ENCODE measurements around the gene ZKSCAN1.
A peak's percentile ranks its signal among the peaks of the same experiment; 100 is the strongest.

Gene ZKSCAN1

GRCh38 chr7:100040575-100040974 lies 25.2 kb downstream of the ZKSCAN1 start:
- DNase-seq = no peak

DNA sequence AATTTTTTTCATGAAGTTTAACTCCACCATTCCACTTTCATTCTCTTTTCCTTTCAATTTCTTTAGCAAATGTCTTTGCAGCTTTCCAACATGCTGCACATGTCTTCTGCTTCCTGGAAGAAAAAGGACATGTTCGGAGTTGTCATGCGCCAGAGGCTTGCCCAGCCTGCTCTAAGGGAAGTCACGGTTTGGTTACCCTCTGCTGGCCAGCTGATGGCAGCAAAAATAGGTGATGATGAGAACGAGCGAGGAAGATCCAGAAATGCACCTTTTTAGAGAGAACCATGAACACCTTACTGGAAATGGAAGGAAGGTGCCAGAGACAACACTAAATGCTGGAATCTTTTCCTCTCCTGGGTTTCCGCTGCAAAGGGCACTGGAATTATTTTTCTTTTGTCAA lies 29.3 kb downstream of the ZKSCAN1 start:
- DNase-seq = peak; percentile 85

DNA sequence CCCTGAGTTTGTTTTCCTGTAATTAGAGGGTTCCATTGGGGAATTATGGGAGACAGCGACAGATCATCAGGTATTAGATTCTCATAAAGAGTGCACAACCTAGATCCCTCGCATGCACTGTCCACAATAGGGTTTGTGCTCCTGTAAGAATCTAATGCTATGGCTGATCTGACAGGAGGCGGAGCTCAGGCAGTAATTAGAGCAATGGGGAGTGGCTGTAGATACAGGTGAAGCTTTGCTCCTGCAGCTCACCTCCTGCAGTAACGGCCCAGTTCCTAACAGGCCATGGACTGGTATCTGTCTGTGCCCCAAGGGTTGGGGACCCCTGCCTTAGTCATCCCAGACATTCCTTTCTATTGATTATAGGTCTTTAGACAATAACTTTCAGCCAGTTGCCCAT lies 33.3 kb downstream of the ZKSCAN1 start:
- peak; percentile 51 for DNase-seq

- peak; percentile 93 for DNase-seq
Observed at GRCh38 chr7:100049441-100050291, 34.3 kb downstream of the ZKSCAN1 start, which contains the start of gene ZSCAN21. Gene ZSCAN21 (plus strand): TSS chr7:100049774. CDS start chr7:100057007, 7,233 bp downstream.

DNA sequence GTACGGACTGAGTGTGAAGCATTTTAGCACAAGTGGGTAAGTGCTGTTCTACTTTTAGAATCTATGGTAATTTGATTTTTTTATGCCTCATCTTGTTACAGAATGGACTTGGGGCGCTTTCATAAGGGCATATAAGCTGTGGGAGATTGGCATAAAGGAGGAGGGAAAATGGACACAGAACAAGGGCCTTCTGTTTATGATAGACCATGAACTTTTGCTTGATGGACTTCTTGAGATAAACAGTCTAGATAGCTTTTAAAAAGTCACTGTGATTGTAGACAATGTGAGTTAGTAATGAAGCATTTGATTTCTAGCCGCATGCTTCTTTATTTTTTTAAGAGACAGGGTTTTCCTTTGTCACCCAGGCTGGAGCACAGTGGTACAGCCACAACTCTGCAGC lies 36.2 kb downstream of the ZKSCAN1 start:
- DNase-seq = no peak

DNA sequence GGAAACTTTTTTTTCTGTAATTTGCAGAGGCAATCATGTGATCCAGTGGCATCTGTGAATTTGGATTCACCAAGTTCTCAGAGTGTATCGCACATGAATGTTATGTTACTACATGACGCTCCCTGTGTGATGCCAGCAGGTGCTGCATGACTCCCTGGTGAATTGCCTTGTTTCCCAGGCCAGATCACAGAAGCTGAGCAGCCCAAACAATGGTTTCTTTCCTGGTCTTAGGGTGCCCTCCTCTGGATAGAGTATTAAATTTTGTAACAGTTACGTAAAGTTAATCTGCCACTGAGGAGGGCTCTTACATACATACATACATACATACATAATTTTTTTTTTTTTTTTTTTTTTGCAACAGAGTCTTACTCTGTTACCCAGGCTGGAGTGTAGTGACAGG lies 37.8 kb downstream of the ZKSCAN1 start:
- DNase-seq = peak; percentile 91

DNA sequence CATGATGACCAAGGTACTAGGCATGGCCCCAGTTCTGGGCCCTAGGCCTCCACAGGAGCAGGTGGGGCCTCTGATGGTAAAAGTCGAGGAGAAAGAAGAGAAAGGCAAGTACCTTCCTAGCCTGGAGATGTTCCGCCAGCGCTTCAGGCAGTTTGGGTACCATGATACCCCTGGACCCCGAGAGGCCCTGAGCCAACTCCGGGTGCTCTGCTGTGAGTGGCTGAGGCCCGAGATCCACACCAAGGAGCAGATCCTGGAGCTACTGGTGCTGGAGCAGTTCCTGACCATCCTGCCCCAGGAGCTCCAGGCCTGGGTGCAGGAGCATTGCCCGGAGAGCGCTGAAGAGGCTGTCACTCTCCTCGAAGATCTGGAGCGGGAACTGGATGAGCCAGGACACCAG lies 41.6 kb downstream of the ZKSCAN1 start:
- DNase-seq = no peak

GRCh38 chr7:100059251-100059739 lies 43.9 kb downstream of the ZKSCAN1 start:
- no peak for DNase-seq

- no peak for DNase-seq
Observed at GRCh38 chr7:100061518-100062193, 46.3 kb downstream of the ZKSCAN1 start.

- no peak for DNase-seq
Observed at GRCh38 chr7:100063376-100063775, 48.0 kb downstream of the ZKSCAN1 start.

- DNase-seq = no peak
Observed at GRCh38 chr7:100064162-100064561, 48.8 kb downstream of the ZKSCAN1 start.

GRCh38 chr7:100065452-100066186 lies 50.2 kb downstream of the ZKSCAN1 start:
- peak; percentile 46 for DNase-seq

GRCh38 chr7:100066953-100067352 lies 51.6 kb downstream of the ZKSCAN1 start:
- no peak for DNase-seq

- DNase-seq = no peak
Observed at GRCh38 chr7:100069991-100070390, 54.6 kb downstream of the ZKSCAN1 start.

DNA sequence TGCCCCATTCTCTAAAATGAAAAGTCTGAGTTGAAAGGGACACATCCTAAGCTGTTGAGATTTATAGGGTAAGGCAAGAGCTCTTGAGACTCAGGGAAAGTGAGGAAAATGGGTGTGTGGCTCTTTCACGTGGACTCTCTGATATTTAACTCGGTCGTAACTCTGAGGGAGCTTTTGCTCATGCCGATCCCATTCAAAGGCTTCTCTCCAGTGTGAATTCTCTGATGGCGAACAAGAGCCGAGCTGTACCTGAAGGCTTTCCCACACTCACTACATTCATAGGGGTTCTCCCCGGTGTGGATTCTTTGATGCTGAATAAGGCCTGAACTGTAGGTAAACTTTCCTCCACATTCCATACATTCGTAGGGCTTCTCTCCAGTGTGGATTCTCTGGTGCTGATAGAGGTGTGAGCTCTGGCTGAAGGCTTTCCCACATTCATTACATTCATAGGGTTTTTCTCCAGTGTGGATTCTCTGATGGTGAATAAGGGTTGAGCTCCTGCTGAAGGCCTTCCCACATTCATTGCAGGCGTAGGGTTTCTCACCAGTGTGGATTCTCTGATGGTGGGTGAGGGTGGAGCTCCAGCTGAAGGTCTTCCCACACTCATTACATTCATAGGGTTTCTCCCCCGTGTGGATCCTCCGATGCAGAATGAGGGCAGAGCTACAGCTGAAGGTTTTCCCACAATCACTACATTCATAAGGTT lies 55.8 kb downstream of the ZKSCAN1 start:
- no peak for DNase-seq

- no peak for DNase-seq
Observed at GRCh38 chr7:100072462-100072861, 57.1 kb downstream of the ZKSCAN1 start.

GRCh38 chr7:100074841-100075240 lies 59.4 kb downstream of the ZKSCAN1 start:
- no peak for DNase-seq

- DNase-seq = no peak
Observed at GRCh38 chr7:100075418-100075817, 60.0 kb downstream of the ZKSCAN1 start.

GRCh38 chr7:100077205-100077604 lies 61.8 kb downstream of the ZKSCAN1 start:
- no peak for DNase-seq

DNA sequence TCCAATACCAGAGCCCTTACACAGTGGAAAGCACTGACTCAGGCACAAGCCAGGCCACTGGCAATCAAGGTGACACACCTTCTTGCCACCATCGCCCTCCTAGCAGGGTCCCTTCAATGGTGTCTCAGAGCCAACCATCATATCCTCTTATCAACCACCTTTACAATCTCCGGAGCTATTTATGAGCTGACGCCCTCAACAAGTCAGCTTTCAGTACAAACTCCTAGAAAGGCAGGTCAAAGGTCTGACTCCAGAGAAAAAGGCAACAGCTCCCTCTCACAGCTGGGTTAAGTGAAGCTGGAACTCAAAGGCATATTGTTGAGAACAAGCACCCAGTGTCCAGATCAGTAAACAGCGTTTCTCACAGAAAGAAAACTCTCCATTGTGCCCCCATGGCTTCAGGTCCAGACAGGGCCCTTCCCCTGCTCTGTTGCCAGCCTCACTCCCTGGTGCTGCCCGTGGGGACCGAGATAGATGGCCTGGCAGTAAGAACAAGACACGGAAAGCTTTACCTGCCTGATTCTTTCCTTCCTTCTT lies 63.7 kb downstream of the ZKSCAN1 start:
- no peak for DNase-seq

GRCh38 chr7:100080907-100081534 lies 65.6 kb downstream of the ZKSCAN1 start:
- DNase-seq = peak; percentile 90

Measured in DMS53 (cell line).